SIG-M5 treated with dmso at 0.1 percent for 504 hours (cell line): ENCODE results near the gene GRAMD2A.

Experiments used
- DNase-seq: peaks from one replicate; lab custom pipeline; 2025; ENCODE audit not compliant: unreplicated experiment; lab: John Stamatoyannopoulos, UW

The GRAMD2A gene

DNA sequence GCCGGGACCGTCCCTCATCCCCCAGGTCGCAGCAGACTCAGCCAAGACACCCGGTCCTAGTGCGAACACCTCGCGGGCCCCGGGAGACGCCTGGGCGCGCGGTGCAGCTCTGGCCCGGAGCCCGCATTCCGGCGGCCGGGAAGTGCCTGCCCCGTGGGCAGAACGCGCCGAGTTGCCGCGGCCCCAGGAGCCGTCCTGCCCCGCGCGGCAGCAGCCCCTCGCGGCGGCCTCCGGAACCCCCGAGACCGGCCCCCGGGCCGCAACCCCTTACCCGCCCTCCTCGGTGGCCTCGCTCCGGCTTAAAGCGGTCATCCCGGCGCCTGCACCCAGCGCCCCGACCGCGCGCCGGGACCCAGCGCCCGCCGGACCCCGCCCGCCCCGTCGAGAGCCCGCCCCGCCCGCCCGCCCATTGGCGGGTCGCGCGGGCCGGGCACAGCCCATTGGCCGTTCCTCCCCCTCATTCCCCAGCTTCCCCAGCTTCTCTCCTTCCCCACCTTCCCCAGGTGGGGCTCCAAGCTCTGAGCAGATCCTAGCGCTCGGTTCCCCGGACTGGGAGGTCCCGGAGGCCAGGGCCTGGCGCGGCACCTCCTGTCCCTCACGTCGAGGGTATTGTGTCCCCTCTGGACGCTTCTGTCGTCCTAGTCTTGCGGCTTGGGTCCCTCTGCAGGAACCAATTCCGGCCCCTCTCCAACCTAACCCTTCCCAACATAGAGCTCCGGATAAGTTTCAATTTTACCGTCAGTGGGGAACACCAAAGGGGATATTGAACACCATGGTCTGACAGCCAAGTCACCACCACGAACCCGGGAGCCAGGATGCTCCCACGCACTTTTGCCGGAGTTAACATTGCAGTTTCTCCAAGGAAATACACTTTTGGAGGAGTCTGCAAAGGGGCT is at the start of gene GRAMD2A:
Gene GRAMD2A, minus strand, starts transcription at position 328 of the 896 bp plus-strand sequence.
- DNase-seq: no peak

DNA sequence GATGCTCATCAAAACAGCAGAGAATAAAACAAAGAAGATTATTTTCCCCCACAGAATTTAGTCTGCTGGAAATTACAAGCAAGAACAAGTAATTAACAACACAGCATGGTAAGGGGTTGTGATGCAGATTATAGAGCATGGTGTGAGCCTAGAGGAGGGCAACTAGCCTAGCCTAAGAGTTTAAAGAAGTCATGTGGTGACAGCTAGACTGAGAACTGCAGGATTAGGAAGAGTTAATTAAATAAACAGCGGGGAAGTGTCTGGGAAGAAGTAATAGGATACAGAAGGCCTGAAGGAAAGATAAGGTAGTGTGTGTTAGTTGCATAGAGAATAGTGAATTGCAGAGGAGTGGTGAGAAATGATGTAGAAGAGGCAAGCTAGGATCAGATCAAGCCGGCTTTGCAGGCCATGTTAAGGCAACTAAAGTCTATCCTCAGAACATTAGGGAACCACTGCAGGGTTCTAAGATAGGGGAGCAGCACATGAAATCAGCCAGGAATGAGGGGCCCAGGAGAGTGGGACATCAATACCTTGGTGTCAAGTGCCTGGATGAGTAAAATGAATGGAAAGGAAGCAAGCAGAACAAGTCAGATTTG is 45.3 kb upstream of the GRAMD2A start:
- DNase-seq: no peak

DNA sequence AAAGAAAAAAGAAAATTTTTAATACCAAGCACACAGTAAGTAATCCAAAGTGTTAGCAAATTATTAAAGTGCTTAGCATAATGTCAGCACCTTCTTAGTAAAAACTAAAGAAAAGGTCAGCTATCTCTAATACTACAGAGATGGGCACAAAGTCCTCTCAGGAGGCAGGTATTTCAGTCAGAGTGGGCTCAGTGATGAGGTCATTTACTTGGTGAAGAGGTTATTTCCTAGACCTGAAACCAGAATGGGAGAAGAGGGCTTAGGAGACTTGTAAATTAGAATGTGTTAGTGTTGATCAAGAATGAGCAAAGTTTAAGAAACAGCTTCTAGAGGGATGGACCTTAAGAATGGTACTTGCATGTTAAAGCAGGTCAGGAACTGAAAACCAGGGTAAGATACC is 42.1 kb upstream of the GRAMD2A start:
- DNase-seq: no peak

DNA sequence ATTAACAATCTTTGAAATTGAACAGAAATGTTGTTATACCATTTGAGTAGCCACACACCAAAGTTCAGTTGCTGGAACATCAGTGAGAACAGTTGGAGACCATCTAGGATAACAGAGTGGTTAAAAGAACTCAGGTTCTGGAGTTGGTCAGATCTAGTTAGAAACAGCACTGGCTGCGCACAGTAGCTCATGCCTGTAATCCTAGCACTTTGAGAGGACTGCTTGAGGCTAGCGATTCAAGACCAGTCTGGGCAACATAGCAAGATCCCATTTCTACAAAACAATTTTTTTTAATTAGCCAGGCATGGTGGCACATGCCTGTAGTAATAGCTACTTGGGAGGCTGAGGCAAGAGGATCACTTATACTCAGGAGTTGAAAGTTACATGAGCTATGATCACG is 41.0 kb upstream of the GRAMD2A start:
- DNase-seq: no peak

DNA sequence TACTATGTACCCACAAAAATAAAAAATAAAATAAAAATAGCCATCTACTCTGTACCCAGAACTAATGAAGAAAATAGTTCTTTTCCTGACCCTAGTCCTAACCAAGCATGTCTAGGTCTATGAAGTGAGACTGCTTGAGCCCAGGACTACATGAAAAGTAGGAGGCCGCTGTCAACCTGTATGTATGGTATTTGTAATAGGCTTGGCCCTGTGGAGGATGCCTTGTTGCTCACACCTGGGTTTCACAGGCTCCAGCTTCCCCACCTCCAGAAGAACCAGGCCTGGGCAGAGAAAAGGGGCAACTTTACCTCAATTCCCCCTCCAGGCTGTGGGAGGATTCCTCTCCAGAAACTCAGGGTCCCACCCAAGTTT is 40.3 kb upstream of the GRAMD2A start:
- DNase-seq: no peak

DNA sequence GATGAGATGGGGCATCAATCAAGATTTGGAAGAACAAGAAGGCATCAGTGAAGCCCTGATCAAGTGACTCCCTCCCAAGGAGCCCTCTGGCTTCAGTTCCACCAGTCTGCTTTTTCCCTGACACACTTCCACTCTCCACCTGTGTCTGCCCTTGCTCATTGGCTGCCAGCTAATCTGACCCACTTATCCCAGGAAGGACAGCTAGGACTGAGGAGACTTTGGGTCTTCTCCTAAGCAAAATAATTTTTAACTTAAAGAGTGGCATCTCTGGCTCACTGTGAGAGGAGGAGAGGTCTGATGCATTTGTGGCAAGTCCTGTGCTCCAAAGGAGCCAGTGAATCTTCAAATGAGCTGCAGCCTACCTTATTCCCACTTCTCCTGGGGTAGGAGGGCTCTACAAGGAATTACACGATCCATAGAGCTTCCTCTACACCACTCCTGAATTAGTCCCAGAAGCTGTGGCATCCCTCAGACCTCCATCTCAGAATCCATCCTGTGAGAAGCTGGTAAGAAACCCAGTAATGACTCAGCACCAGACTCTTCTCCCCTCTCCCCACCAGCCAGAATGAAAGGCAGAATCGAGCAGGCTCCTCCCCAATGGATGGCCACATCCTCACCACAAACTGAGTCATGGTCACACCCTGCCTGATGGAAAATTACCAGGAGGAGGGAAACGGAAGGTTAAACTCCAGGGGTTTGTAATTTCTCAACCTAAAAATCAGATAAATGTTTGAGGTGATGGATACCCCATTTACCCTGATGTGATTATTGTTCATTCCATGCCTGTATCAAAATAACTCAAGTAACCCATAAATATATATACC is 39.7 kb upstream of the GRAMD2A start:
- DNase-seq: peak; percentile 94

DNA sequence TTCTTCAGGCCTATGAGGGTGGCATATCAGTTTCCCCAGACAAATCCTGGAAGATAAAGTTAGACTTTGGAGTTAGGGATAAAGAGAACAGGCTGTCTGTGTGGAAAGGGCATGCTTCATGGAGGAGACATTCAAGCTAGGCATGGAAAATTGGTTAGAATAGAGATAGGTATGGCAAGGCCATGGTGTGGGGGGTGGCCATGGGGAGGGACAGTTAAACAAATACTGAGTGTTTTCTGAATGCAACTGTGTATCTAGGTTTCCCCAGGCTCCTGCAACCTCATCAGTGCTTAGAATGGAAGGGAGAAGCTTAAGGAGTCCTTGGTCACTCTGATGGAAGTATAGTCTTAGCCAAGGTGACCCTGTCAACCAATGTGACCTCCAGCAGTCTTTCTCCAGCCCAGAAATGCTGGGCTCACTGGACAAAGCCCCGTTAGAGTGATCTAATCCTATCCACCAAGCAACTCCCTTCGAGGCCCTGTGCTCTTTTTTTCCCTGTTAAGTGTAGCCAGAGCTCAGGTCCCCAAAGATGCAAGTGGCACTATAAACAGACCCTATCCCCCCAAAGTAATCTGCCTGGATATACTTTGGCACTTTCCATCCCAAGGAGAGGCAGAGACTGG is 38.9 kb upstream of the GRAMD2A start:
- no peak for DNase-seq

DNA sequence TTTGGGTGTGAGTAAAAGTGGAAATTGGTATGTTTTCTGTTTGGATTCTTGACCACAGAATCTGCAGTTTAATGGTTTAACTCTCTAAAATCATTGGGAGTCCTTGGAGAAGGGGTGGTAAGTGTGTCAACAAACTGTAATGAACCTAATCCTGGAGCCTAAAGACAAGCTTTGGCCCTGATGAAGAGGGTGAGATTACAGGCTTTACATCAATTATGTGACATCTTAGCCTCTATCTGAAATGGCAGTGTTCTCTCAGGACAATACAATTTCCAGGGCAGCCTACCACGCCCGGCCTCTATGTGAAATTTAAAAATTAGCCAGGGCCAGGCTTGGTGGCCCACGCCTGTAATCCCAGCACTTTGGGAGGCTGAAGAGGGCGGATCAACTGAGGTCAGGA is 37.7 kb upstream of the GRAMD2A start:
- no peak for DNase-seq

DNA sequence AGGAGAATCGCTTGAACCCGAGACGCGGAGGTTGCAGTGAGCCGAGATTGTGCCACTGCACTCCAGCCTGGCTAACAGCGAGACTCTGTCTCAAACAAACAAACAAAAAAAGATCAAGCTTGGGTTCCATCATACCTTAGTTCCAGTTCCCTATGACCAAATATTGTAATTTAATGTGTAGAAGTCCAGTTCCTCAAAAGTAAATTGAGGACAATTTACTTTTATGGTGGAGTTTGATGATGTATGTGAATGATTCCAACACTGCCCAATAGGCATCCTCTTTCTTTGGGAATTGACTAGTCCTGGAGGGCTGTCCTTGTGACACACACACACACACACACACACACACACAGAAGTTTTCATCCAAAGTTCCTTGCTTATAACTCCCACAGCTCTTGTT is 36.2 kb upstream of the GRAMD2A start:
- no peak for DNase-seq

DNA sequence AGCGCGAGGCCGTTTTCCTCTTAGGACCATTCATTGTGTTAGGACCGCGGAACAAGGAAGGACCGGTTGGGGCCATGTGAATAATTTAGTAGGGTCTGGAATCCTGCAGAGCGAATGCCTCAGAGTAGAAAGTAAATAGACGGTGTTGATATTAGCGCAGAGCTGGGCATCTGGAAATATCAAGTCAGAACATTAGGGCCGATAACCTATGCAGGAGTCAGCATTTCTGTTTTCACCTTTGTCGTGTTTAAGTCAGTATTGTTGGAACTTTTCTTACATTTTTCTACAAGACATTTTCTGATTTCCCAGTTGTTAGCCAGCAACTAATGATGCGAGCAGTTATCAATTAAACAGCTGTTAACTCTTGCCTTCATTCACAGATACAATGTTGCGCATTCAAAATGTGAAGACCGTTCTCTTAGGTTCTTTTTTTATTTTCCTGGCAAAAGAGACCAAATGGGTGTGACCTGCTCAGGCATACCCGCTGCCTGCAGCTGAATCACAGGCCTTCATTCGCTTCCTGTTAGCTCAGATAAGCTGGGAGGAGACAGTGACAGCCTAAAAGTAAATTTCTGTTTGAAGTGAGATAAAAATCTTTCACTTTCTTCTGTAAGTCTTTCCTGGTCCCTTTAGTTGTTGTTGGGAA is 34.4 kb upstream of the GRAMD2A start:
- peak; percentile 71 for DNase-seq

DNA sequence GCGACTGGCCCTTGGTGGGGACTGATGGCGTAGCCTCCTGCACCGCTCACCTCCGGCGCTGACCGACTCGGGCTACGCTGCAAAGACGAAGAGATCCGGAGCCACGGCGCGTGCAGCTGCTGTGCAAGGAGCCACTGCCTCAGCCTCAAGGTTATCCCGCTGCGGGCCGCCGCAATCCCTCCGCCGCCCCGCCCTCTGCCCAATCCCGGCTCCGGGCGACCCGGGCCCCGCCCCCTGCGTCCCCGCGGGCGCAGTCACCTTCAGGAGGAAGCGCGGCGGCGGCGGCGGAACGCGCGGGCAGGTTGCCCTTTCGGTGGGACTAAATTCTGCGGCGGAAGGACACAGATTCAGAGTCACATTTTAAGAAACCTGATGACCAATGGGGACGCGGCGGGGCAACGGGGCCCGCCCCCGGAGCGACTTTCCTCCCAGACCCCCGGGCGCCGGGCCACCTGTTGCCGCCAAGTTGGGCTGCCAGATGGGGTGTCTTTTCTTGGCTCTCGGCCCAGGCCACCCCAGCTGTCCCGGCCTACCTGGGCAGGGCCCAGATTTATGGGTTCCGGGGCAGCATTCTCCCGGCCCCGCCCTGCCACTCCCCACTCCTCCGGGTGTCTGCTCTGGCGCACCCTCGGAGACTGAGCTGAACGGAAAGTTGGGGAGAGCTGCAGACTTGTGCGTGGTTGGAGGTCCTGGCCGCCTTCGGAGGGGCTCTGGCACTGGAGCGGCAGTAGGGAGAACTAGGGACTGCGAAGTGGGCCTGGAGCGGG is 33.7 kb upstream of the GRAMD2A start, which contains the start of gene PKM:
Gene PKM, minus strand, starts transcription at position 125 of the 767 bp plus-strand sequence. CDS start 12,093 bp downstream, outside the sequence.
- DNase-seq: peak; percentile 90

DNA sequence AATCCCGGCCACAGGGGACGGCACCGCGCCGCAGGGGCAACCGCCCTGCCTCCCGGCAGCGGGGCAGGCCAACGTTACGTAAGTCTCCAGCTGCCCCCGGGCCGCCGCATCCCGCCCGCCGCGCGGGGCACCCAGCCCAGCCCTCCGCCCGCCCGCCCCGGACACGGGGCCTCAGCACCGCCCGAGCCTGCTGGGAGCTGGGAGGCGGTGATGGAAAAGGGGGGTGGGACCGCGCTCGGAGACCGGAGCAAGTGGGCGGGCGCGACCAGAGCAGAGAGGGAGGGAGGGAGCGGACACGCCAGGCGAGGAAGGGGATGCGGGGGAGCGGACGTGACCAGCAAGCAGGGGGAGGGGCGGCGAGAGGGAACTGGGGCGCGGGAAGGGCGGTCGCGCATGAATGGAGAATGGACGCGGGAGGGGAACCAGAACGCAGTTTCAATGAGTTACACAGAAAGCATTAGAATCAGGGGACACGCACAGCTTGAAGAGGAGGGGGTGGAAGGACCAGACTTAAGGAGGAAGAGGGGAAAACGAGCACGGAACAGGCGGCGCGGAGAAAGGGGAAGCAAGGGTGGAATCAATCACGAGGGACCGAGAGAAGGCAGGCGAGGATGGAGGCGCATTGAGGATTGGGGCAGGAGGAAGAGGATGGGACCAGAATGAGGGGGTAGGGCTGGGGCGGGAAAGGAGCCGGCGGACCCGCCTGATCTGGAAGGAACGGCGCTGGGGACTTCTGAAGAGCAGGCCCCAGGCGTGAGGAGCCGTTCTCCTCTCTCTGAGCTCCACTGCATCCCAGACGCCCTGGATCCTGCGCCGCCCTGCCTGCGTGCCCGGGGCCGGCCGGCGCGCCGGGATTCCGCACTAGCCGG is 32.8 kb upstream of the GRAMD2A start:
- DNase-seq: peak; percentile 82

DNA sequence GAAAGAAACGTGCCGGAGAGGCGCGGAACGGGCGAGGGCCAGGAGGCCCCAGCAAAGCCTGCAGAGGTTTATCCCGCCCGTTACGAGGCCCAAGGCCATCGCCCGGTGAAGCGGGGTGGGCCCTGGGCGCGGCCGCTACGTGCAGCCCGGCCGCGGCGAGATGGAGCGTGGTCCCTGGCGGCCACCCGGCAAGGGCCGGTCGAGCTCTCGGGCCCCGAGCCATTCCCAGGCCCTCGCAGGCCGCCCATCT is 32.3 kb upstream of the GRAMD2A start:
- DNase-seq: no peak

DNA sequence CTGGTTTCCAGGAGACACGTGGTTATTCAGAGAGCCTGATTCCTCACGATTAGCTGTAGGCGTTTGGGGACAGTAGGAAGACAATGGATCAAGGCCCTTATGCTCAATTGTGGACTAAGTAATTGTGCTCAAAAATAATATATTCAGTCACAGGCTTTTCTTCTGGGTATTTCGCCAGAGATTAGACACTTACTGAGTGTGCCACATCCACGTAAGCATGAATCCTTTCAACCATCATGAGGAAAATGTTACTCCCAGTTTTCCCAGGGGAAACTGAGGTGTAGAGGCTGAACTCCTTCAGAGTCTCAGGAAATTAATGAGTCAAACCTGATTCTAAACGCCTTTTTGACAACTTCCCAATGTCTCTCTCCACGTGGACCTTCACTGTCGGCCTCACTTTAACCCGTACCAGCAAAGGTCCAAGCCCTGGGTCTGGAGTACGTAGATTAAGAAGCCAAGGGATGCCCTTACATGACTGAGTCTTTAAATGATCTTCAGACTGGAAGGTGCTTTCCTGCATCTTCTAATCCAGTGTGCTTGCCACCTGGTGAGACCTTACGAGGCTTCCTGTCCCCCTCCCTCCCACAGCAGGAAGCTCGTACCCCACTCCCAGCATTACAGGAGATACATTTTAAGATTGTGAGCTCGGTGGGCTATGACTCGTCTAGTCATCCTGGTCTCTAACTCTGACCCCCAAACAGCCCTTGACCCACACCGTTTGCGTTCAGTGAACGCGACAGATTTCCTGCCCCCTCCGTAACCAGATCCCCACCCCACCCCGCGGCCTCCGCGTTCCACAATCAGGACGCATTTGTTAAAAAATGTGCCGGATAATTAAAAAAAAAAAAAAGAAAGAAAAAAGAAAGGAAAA is 31.7 kb upstream of the GRAMD2A start:
- DNase-seq: peak; percentile 14

DNA sequence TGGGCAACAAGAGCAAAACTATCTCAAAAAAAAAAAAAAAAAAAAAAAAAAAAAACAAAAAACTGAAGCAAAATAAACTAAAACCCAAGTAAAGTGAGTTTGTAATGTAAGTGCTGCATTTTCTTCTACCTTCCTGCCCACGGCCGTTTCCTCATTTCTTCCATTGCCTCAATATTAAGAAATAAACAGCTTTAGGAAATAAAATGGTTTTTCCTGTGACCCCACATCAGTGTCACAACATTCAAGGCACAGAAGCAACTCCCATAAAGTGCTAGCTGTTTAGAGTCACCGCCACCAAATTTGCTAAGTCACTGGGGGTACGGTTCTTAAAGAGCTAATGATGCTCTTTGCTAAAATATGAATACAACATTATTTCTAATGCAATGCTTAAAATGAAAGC is 30.1 kb upstream of the GRAMD2A start:
- peak; percentile 84 for DNase-seq

DNA sequence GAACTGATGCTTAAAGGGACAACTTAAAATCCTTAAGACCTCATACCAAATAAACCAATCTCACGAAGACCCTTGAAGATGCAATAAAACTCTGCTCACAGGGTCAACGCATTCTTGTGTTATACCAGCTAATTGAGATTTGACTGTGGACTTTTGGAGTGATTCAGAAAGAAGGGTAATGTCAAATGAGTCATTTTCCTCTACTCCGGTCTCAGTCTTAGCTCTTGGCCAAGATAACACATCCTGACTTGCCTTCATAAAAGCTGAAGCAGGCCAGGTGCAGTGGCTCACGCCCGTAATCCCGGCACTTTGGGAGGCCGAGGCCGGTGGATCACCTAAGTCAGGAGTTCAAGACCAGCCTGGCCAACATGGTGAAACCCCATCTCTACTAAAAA is 29.6 kb upstream of the GRAMD2A start:
- peak; percentile 57 for DNase-seq

DNA sequence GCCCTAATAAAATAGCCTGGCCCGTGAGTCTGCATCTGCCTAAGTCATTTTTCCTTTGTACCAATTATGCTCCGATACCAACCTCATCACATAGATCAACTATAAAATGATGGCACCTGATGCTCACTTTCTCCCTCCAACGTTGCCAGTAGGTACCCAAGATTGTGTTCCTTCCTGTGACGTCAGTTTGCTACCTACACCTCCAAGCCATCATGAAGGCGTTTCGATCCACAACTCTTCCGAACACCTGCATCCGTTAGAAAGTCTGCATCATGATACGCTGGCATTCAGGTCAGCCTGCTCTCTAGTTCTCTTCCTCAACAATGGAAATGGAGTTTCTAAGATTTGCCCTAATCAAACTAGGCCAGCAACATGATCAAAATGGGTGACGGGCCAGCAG is 25.7 kb upstream of the GRAMD2A start:
- DNase-seq: no peak

DNA sequence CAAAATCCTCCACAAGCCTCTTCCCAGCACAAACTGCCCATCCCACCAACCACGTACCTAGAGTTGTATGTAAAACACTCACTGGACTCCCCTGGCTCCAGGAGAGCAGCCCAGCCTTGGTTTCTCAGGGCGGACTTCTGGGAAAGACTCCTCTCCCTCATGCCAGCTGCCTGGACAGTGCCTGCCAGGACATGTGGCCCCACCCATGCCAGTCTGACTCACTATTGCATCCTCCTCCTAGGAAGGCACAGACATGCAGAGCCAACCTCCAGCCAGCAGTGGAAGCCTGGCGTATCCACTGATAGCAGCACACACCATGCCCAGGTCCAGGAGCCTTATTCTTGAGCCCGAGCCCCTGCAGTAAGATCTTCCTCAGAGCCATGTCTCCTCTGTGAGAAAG is 24.8 kb upstream of the GRAMD2A start:
- DNase-seq: no peak
